Heart left ventricle (tissue), 13 donors: ENCODE measurements around the gene PHB1.

Source experiments
- CTCF ChIP-seq, 12 donors: fragments of 200-600 bp; sonication (generic) in 4 of 12; IDR thresholded peaks; one replicate each; pipeline versions ENCODE4 v1.5.0 to v1.8.0; 2018 to 2022; ENCODE audit warnings: antibody characterized with exemption in 12 of 12, mild to moderate bottlenecking in 5 of 12
- POLR2A ChIP-seq, 2 donors: fragments of 450-650 bp; IDR thresholded peaks; one replicate each; pipeline ENCODE4 v1.6.1; 2017; ENCODE audit warnings: antibody characterized with exemption in 2 of 2, mild to moderate bottlenecking in 2 of 2, moderate library complexity in 2 of 2
- donor health status: ischemic (EF 13 %, LVEDD 7.1; RV severe dilation, severe dysfunction).
- donor health status: DM: no; HTN: yes; CAD: no.
- donor health status: DM: no; HTN: no; CAD: no.
- donor health status: ischemic (EF 25% LVEDD 6.9; RV normal size, moderate dysfunction).
- donor health status: ischemic (EF 25% LVEDD 5.7; RV mildly dilated, moderate dysfunction).
- donor health status: ischemic (EF 35%, LVEDD 5.7; RV mildly dilated, moderate dysfunction).
- donor health status: nonischemic (EF 11% LVEDD 7.7; RV severe dilation, severe dysfunction).
- donor health status: DM: yes; HTN: yes; CAD: no.
- donor health status: PGD.
- donor health status: ischemic (EF 29% LVEDD 5.4; RV normal size, mild dysfunction).
- donor health status: nonischemic (EF 23%, LVEDD 6.1; RV moderate dilation, normal function).

- TF ChIP-seq CTCF (IDR thresholded peaks at IDR 0.05) (no peak), POLR2A (IDR thresholded peaks at IDR 0.05) (no peak)
Observed at GRCh38 chr17:49361129-49361901, 53.4 kb downstream of the PHB1 start.
